ENCODE measurements around the gene GPC6.

The GPC6 gene

DNA sequence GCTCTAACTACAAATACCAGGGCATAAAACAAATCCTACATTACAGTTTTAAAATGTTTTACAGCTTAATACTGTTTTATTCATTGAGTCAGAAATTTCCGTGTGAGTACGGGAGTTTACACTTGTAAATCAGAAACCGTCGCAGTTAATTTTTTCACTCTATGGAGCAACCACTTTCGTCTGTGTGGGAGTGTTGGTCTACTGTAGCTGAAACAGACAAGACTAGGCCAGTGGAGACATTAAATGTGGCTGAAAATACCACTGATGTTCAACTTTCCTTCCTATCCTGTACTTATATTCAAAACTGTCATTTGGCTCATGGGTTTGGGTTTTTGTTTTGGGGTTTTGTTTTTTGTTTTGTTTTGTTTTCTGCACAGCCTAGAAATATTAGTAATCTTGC lies 984.2 kb downstream of the GPC6 start:
- no peak overlapping the region for H3K27ac ChIP-seq (ENCODE audit: low read depth, low read length, severe bottlenecking)
- 93% methylated on average over 5 of the region's 5 CpGs; no CpG with 5 or more reads in 1 of the 2 experiments for WGBS, 2 experiments (ENCODE audit: insufficient coverage in 2 of 2)
- no peaks in the 10 kb centered on the region for H3K4me1 ChIP-seq (ENCODE audit: control insufficient read depth, insufficient read depth, low read length, poor library complexity, severe bottlenecking)
- H3K4me3 ChIP-seq (ENCODE audit: extremely low read depth, insufficient read depth, low read length, poor library complexity, severe bottlenecking): no peak overlapping the region
- H3K36me3 ChIP-seq (ENCODE audit: control insufficient read depth, insufficient read depth, low read length): no peaks in the 10 kb centered on the region
- H3K9me3 ChIP-seq (ENCODE audit: control insufficient read depth, low read length): no peaks in the 10 kb centered on the region

DNA sequence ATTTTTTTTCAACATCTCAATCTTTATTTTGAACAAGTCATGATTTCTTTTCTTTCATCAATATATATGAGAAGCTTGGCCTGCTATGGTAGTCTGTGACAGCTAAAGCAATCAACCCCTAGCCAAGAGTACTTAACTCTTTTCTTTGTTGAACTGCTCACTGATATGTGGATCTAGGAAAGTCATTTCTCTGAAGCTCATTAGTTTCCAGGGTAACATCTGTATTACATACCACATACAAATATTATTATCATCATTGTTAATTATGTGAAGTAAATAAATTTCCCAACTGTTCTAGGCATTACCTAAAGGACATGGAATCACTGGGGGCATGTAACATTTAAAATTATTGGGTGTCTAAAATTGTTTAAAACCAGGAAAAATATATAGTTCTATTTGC lies 985.6 kb downstream of the GPC6 start:
- H3K27ac ChIP-seq (ENCODE audit: low read depth, low read length, severe bottlenecking): no peak overlapping the region
- no peaks in the 10 kb centered on the region for H3K4me1 ChIP-seq (ENCODE audit: control insufficient read depth, insufficient read depth, low read length, poor library complexity, severe bottlenecking)
- no peaks in the 10 kb centered on the region for H3K9me3 ChIP-seq (ENCODE audit: control insufficient read depth, low read length)
- no peaks in the 10 kb centered on the region for H3K36me3 ChIP-seq (ENCODE audit: control insufficient read depth, insufficient read depth, low read length)
- no peak overlapping the region for H3K4me3 ChIP-seq (ENCODE audit: extremely low read depth, insufficient read depth, low read length, poor library complexity, severe bottlenecking)

- Histone ChIP-seq H3K9me3 (ENCODE audit: control insufficient read depth, low read length) (no peaks in the 10 kb centered on the region), H3K36me3 (ENCODE audit: control insufficient read depth, insufficient read depth, low read length) (no peaks in the 10 kb centered on the region), H3K27ac (ENCODE audit: low read depth, low read length, severe bottlenecking) (no peak overlapping the region), H3K4me3 (ENCODE audit: extremely low read depth, insufficient read depth, low read length, poor library complexity, severe bottlenecking) (no peak overlapping the region), H3K4me1 (ENCODE audit: control insufficient read depth, insufficient read depth, low read length, poor library complexity, severe bottlenecking) (no peaks in the 10 kb centered on the region)
- WGBS, 2 experiments (ENCODE audit: insufficient coverage in 2 of 2): no CpG with 5 or more reads among the region's 1 CpG
Measured at GRCh38 chr13:94214121-94214520, 987.5 kb downstream of the GPC6 start.

DNA sequence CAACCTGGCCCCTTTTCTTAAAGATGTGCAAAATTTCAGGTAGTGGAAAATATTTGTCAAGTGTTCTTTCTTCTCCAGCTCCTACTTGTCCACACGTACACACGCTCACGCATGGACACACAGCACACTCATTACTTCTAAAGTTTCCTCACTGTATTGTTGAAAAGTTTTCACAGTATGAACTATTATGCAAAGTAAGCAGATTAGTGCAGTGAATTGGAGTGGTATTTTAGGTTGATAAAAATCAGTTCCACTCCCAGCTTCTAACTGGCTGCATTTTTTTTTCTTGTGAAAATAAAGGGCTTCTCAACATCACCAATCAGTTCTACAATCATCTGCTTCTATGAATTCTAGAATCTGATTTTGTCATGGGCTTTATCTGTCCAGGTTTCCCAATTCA lies 988.4 kb downstream of the GPC6 start:
- Histone ChIP-seq H3K9me3 (ENCODE audit: control insufficient read depth, low read length) (no peaks in the 10 kb centered on the region), H3K36me3 (ENCODE audit: control insufficient read depth, insufficient read depth, low read length) (no peaks in the 10 kb centered on the region), H3K4me1 (ENCODE audit: control insufficient read depth, insufficient read depth, low read length, poor library complexity, severe bottlenecking) (no peaks in the 10 kb centered on the region), H3K27ac (ENCODE audit: low read depth, low read length, severe bottlenecking) (no peak overlapping the region), H3K4me3 (ENCODE audit: extremely low read depth, insufficient read depth, low read length, poor library complexity, severe bottlenecking) (no peak overlapping the region)
- WGBS, 2 experiments (ENCODE audit: insufficient coverage in 2 of 2): no CpG with 5 or more reads among the region's 3 CpGs

DNA sequence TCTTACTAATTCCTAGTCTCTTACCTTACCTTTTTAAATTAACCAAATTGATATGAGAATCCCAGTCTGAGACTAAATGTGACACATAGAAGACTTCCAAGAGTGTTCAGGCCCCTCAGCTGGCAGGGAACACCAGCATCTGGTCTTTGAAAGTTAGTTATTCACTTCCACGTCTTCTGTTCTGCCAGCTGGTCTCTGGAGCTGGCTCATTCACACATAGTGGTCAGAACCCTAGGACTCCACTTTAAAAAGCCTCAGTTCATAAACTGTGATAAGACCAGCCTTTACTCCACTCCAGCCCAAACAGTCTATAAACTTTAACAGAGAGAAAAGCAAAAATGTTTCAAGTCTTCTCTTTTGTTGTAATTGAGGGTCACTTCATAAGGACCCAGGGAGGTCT lies 989.9 kb downstream of the GPC6 start:
- Histone ChIP-seq H3K4me1 (ENCODE audit: control insufficient read depth, insufficient read depth, low read length, poor library complexity, severe bottlenecking) (no peaks in the 10 kb centered on the region), H3K9me3 (ENCODE audit: control insufficient read depth, low read length) (no peaks in the 10 kb centered on the region), H3K27ac (ENCODE audit: low read depth, low read length, severe bottlenecking) (no peak overlapping the region), H3K36me3 (ENCODE audit: control insufficient read depth, insufficient read depth, low read length) (no peaks in the 10 kb centered on the region), H3K4me3 (ENCODE audit: extremely low read depth, insufficient read depth, low read length, poor library complexity, severe bottlenecking) (no peak overlapping the region)
- WGBS, 2 experiments (ENCODE audit: insufficient coverage in 2 of 2): 83% methylated on average over 1 of the region's 1 CpG; no CpG with 5 or more reads in 1 of the 2 experiments

DNA sequence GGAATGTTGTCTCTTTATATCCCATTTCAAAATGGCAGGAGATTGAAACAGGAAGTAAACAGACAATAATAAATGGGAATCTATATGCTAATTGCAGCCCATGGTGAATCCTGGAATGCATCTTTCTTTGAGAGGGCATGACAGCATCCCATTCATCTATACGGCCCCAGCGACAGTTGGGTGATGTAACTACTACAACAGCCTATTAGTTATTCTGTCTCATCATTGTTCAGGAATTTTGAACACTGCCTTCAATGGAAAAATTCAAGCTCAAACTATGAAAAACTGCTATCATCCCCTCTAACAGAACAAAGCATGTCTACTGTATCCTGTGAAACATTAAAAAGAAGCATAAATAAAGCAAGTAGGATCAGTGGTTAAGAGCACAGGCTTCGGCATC lies 990.8 kb downstream of the GPC6 start:
- Histone ChIP-seq H3K9me3 (ENCODE audit: control insufficient read depth, low read length) (no peaks in the 10 kb centered on the region), H3K36me3 (ENCODE audit: control insufficient read depth, insufficient read depth, low read length) (no peaks in the 10 kb centered on the region), H3K4me3 (ENCODE audit: extremely low read depth, insufficient read depth, low read length, poor library complexity, severe bottlenecking) (no peak overlapping the region), H3K4me1 (ENCODE audit: control insufficient read depth, insufficient read depth, low read length, poor library complexity, severe bottlenecking) (no peaks in the 10 kb centered on the region), H3K27ac (ENCODE audit: low read depth, low read length, severe bottlenecking) (no peak overlapping the region)
- 89% methylated on average over 3 of the region's 3 CpGs; no CpG with 5 or more reads in 1 of the 2 experiments for WGBS, 2 experiments (ENCODE audit: insufficient coverage in 2 of 2)

GRCh38 chr13:94218537-94218936 lies 991.9 kb downstream of the GPC6 start:
- Histone ChIP-seq H3K36me3 (ENCODE audit: control insufficient read depth, insufficient read depth, low read length) (no peaks in the 10 kb centered on the region), H3K9me3 (ENCODE audit: control insufficient read depth, low read length) (no peaks in the 10 kb centered on the region), H3K4me1 (ENCODE audit: control insufficient read depth, insufficient read depth, low read length, poor library complexity, severe bottlenecking) (no peaks in the 10 kb centered on the region), H3K27ac (ENCODE audit: low read depth, low read length, severe bottlenecking) (no peak overlapping the region), H3K4me3 (ENCODE audit: extremely low read depth, insufficient read depth, low read length, poor library complexity, severe bottlenecking) (no peak overlapping the region)
- WGBS, 2 experiments (ENCODE audit: insufficient coverage in 2 of 2): 77 to 89% methylated on average over 1 of the region's 2 CpGs

DNA sequence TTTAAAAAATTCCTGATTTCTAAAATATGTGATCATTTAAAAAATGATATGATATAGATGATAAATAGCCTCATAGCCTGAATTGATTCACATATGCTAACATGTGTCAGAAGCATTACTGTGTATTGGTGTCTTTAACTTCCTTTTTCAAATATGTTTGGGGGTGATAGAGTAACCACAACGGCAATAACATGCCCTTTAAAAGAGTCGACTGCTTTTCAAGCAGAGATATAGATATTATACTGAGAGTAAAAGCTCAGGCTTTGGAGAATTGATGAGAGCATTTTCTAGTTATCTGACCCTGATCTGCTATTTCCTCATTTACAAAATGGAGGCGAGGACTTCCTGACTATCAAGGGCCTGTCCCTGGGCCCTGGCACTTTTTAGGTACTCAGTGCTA lies 992.3 kb downstream of the GPC6 start:
- WGBS, 2 experiments (ENCODE audit: insufficient coverage in 2 of 2): 86 to 100% methylated on average over 1 to 3 of the region's 3 CpGs
- Histone ChIP-seq H3K36me3 (ENCODE audit: control insufficient read depth, insufficient read depth, low read length) (no peaks in the 10 kb centered on the region), H3K4me3 (ENCODE audit: extremely low read depth, insufficient read depth, low read length, poor library complexity, severe bottlenecking) (no peak overlapping the region), H3K9me3 (ENCODE audit: control insufficient read depth, low read length) (no peaks in the 10 kb centered on the region), H3K4me1 (ENCODE audit: control insufficient read depth, insufficient read depth, low read length, poor library complexity, severe bottlenecking) (no peaks in the 10 kb centered on the region), H3K27ac (ENCODE audit: low read depth, low read length, severe bottlenecking) (no peak overlapping the region)

- Histone ChIP-seq H3K4me3 (ENCODE audit: extremely low read depth, insufficient read depth, low read length, poor library complexity, severe bottlenecking) (no peak overlapping the region), H3K9me3 (ENCODE audit: control insufficient read depth, low read length) (no peaks in the 10 kb centered on the region), H3K27ac (ENCODE audit: low read depth, low read length, severe bottlenecking) (no peak overlapping the region), H3K36me3 (ENCODE audit: control insufficient read depth, insufficient read depth, low read length) (no peaks in the 10 kb centered on the region), H3K4me1 (ENCODE audit: control insufficient read depth, insufficient read depth, low read length, poor library complexity, severe bottlenecking) (no peaks in the 10 kb centered on the region)
- 73 to 77% methylated on average over 2 to 3 of the region's 3 CpGs for WGBS, 2 experiments (ENCODE audit: insufficient coverage in 2 of 2)
Measured at GRCh38 chr13:94224670-94225069, 998.1 kb downstream of the GPC6 start.

- Histone ChIP-seq H3K9me3 (ENCODE audit: control insufficient read depth, low read length) (no peaks in the 10 kb centered on the region), H3K36me3 (ENCODE audit: control insufficient read depth, insufficient read depth, low read length) (no peaks in the 10 kb centered on the region), H3K4me3 (ENCODE audit: extremely low read depth, insufficient read depth, low read length, poor library complexity, severe bottlenecking) (no peak overlapping the region), H3K27ac (ENCODE audit: low read depth, low read length, severe bottlenecking) (no peak overlapping the region), H3K4me1 (ENCODE audit: control insufficient read depth, insufficient read depth, low read length, poor library complexity, severe bottlenecking) (no peaks in the 10 kb centered on the region)
- WGBS, 2 experiments (ENCODE audit: insufficient coverage in 2 of 2): 95 to 100% methylated on average over 2 to 3 of the region's 6 CpGs
Measured at GRCh38 chr13:94227255-94227879, 1000.8 kb downstream of the GPC6 start.

DNA sequence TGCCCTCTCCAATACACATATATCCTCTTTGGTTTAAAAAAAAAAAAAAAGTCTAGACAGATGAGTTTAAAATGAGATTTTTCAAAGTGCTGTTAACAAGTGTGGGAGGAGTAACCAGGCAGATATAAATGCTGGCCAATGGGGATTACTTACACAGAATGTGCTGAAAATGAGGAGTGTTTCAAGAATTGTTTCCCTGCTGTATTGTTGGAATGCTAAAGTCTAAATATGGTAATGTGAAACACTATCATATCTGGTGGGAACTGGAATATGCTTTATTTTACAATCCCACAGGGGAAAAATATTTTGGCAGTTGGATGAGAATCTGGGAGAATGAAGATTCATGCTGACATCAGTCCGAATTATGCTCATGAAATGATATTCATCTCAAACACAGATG lies 1002.2 kb downstream of the GPC6 start:
- H3K36me3 ChIP-seq (ENCODE audit: control insufficient read depth, insufficient read depth, low read length): no peaks in the 10 kb centered on the region
- WGBS, 2 experiments (ENCODE audit: insufficient coverage in 2 of 2): no CpG with 5 or more reads among the region's 1 CpG
- H3K4me3 ChIP-seq (ENCODE audit: extremely low read depth, insufficient read depth, low read length, poor library complexity, severe bottlenecking): no peak overlapping the region
- peaks cover 1% of the 10 kb centered on the region for H3K4me1 ChIP-seq (ENCODE audit: control insufficient read depth, insufficient read depth, low read length, poor library complexity, severe bottlenecking)
- H3K9me3 ChIP-seq (ENCODE audit: control insufficient read depth, low read length): no peaks in the 10 kb centered on the region
- no peak overlapping the region for H3K27ac ChIP-seq (ENCODE audit: low read depth, low read length, severe bottlenecking)
